Activated CD4-positive, alpha-beta T cell treated with anti-CD3 and anti-CD28 coated beads for 48 hours (primary cell): ENCODE results near the gene LNPEP.
"Not testable (repeated sequence)": the region's sequence is repeated elsewhere in the genome, so short reads cannot be mapped to it uniquely, and the experiment has no call there.

Source experiments
- DNase-seq: peaks from one replicate; pipeline ENCODE4 v3.0.0-alpha.2; 2020

The LNPEP gene

DNA sequence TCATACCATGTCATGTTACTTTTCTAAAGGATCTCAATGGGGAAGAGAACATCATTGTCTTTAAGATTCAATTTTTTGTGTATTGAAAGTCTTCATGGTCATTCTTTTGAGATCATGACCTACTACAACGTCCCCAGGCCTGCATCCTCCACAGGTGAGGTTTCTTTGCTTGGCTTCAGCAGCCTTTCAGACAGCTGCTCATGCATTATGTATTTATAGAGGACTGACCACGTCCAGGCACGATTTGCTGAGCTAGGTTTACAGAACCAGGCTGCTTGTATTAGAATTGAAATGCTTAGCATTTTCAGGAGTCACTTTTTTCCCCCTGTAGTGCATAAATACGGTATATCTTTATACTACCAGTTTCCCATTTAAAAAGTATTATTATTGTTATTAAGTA, 136.1 kb downstream of the LNPEP start:
- DNase-seq: no peak

DNA sequence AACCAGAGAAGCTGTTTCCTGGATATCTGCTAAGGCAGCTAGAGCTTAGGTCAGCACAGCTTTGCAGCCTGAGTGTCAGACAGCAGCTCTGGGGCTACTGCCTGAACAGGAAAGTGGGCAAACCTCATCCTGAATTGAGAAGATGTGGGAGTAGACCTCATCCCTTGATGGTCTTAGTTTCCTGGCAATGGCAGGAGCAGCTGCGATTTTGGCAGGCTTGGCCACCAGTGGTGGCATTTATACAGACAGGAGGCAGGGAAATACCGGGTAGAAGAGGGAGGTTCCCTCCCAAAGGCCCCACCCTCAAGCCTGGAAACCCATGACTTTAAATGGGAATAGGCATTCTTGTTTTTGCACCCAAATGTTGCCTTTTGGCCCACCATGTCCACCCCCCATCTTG, 136.8 kb downstream of the LNPEP start:
- DNase-seq: no peak

DNA sequence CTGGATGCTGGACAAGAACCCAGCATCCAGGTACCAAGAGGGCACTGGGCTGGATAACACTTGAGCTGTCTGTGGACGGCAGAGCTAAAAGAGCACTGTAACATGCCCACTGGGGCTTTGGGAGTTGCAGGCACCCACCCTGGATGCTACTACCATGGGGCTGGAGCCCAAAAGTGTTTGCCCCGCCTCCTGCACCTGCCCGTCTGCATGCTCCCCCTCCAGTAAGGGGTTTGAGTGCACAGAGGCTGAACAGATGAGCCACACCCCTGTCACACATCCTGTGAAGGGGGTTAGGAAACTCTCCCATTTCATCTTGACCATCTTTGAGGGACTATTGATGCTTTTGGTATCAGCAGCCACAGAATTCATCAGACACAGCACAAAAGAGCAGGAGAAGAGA, 137.5 kb downstream of the LNPEP start:
- DNase-seq: no peak

DNA sequence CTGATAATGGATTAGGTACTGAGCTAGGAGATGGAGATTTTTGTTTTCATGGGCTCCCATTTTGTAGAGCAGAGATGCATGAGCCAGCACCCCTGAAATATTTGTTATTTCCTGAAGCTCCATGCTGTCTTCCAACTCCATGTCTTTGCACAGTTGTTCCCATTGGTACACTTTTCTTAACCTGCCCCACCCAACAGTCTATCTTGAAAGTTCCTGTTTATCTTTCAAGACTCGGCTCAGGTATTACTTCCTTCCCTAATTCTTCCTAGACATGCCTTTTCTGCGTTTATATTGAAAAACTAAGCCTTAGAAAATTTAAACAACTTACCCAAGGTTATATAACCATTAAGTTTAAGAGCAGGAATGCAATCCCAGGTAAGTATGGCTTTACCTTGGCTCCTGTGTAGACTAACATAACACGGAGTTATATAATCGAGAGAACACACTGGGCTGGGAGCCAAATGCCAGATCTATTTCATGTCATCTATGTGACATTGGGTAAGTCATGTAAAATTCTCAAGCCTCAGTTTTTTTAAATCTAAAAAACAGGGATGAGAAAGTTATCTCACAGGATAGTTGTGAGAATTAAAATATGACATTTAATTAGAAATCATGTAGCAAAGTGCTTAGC, 139.1 kb downstream of the LNPEP start:
- DNase-seq: no peak

DNA sequence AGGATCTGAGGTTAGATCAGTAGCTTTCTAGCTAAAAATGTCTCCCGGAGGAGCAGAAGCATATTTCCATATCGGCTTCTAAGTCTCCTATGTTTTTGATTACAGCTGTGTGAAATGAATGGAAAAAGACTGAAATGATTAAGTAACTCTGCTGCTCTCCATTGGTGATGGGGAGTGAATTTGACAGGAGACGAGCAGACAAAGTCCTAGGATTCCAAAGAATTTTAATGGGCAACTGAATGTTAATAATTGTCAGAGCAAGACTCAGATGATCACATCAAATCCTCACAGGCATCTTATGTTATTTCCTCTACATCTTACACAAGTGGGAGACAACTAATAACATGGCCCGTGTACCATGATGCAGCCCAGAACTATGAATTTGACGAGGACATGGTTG, 139.8 kb downstream of the LNPEP start:
- no peak for DNase-seq

DNA sequence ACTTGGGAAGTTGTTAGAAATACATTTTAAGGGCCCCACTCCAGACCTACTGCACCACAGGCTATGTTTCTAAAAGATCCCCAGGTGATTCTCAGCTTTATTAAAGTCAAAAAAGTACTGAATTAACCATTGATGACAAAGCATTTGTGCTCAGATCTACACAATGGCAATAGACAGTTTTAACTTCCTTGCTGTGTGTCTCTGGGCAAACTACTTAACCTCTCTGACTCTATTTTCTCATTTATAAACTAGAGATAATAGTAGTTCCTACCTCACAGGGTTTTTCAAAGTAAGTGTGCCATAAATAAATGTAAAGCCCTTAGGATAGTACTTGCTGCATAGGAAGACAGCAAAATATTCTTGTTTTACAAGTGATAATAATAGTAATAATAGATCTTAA, 140.2 kb downstream of the LNPEP start:
- DNase-seq: no peak

DNA sequence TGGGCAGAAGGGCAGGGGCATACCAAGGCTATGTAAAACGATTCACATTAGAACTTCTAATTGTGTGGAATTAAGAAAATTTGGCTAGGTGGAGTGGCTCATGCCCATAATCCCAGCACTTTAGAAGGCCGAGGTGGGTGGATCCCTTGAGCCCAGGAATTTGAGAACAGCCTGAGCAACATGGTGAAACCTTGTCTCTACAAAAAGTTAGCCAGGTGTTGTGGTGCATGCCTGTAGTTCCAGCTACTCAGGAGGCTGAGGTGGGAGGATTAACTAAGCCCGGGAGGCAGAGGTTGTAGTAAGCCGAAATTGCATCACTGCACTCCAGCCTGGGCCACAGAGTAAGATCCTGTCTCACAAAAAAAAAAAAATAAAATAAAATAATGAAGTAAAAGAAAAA, 141.4 kb downstream of the LNPEP start:
- no peak for DNase-seq

DNA sequence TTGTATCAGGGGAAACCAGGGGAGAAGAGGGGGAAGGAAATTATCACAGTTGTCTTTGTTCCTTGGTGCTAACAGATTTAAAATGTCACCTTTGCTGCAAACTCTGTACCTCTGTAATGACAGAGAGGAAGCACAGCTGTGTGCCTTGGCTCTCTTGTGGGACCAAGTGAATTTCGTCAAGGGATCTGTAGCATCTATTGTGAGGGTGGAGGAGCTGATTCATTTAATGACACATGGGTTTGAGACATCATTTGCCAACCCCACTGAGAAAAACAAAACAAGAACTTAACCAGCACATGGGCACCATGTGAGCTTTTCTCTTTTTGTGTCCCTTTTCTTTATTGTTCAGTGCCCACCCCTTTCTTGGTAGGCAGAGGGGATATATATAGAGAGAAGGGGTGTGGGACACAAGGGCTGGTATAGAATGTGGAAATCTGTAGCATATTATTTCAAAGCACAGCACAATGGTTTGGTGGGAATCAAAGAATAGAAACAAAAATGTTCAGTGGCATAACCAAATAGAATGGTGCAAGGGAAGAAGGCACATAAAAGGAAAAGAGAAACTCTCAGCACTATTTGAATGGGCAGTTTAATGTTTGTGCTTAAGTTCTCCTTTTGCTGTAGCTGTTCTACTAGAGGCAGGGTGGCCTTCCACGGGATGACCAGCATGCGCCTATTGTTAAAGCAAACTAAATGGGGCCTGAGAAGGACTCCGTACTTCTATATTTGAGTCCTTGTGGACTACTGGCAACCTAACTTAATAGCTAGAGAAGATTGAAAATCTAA, 143.3 kb downstream of the LNPEP start:
- no peak for DNase-seq

DNA sequence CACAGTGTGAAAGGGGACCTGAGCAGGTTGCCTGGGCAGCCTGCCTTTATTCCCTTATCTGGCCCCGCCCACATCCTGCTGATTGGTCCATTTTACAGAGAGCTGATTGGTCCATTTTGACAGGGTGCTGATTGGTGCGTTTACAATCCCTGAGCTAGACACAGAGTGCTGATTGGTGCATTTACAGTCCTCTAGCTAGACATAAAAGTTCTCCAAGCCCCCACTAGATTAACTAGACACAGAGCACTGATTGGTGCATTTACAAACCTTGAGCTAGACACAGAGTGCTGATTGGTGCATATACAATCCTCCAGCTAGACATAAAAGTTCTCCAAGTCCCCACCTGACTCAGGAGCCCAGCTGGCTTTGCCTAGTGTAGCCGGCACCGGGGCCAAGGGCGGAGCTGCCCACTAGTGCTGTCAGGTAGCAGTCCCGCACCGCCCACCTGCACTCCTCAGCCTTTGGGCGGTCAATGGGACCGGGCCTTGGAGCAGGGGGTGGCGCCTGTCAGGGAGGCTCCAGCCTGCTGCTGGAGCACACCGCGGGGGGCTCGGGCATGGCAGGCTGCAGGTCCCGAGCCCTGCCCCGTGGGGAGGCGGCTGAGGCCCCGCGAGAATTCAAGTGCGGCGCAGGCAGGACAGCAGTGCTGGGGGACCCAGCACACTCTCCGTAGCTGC, 149.0 kb downstream of the LNPEP start:
- not testable (repeated sequence) for DNase-seq

DNA sequence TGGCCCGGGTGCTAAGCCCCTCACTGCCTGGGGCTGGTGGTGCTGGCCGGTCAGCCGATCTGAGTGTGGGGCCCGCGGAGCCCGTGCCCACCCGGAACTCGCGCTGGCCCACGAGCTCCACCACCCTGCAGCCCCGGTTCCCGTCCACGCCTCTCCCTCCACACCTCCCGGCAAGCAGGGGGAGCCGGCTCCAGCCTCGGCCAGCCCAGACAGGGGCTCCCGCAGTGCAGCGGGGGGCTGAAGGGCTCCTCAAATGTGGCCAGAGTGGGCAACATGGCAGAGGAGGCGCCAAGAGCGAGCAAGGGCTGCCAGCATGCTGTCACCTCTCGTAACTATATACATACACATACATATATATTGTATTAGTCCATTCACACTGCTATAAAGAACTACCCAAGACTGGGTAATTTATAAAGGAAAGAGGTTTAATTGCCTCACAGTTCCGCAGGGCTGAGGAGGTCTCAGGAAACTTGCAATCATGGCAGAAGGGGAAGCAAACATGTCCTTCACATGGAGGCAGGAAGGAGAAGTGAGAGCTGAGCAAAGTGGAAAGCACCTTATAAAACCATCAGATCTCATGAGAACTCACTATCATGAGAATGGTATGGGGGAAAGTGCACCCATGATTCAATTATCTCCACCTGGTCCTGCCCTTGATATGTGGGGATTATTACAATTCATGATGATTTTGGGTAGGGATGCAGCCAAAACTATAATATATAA, 149.7 kb downstream of the LNPEP start:
- DNase-seq: no peak
